ENCODE measurements around the gene STING1. TPM values are rescaled to one million over a fixed set of nuclear protein-coding genes. Genes with fewer than 3 reads are reported as not detected.
"Not testable (repeated sequence)": the region's sequence is repeated elsewhere in the genome, so short reads cannot be mapped to it uniquely, and the experiment has no call there.

STING1 gene
- total and polyA plus RNA-seq, 7 donors = 4.4 to 13.2 (median 7.1) TPM

- TF ChIP-seq CTCF (IDR thresholded peaks at IDR 0.05) = no peak
- DNase-seq = no peak
- H3K27me3 ChIP-seq (ENCODE audit: insufficient read depth in 3 of 3, low read length in 2 of 3) = no peaks in the 10 kb centered on the region
- ATAC-seq = peak in 2 of 4 donors; percentile 40 to 43
- H3K27ac ChIP-seq = no peak overlapping the region
- WGBS, 3 donors = 26 to 32% (median 27%) methylated on average over 6 of the region's 6 CpGs
- H3K36me3 ChIP-seq (ENCODE audit: insufficient read depth in 1 of 2, low read depth in 1 of 2) = no peaks in the 10 kb centered on the region
- intact Hi-C loops (cut with DNase I) = loop anchor here in 1 of 2 donors (5.0 kb wide), 1 partner anchor 35 kb away; no protein-coding TSS in a partner anchor
- peaks cover 8% of the 10 kb centered on the region for H3K4me1 ChIP-seq
- H3K9me3 ChIP-seq = no peaks in the 10 kb centered on the region
- no peak overlapping the region for H3K4me3 ChIP-seq
These were observed 10.2 kb upstream of the STING1 start for GRCh38 chr5:139492700-139493192.

GRCh38 chr5:139488260-139488659, 5.7 kb upstream of the STING1 start:
- Histone ChIP-seq H3K36me3 (ENCODE audit: insufficient read depth in 1 of 2, low read depth in 1 of 2) (no peaks in the 10 kb centered on the region), H3K27ac (no peak overlapping the region), H3K27me3 (ENCODE audit: insufficient read depth in 3 of 3, low read length in 2 of 3) (no peaks in the 10 kb centered on the region), H3K4me1 (peaks cover 8% of the 10 kb centered on the region), H3K4me3 (no peak overlapping the region), H3K9me3 (no peaks in the 10 kb centered on the region)
- DNase-seq (peak; percentile 40 to 65), ATAC-seq (no peak)
- WGBS, 3 donors = 65 to 80% (median 78%) methylated on average over 3 of the region's 3 CpGs
- intact Hi-C loops (cut with DNase I) = no loop called here
- no peak for TF ChIP-seq CTCF (IDR thresholded peaks at IDR 0.05)

GRCh38 chr5:139486201-139486600, 3.6 kb upstream of the STING1 start:
- 81 to 84% (median 83%) methylated on average over 7 of the region's 7 CpGs for whole genome bisulfite sequencing, 3 donors

GRCh38 chr5:139482890-139483208, 291 bp upstream of the STING1 start:
- ATAC-seq; H3K27me3 ChIP-seq (ENCODE audit: insufficient read depth in 3 of 3, low read length in 2 of 3); H3K9me3 ChIP-seq; H3K36me3 ChIP-seq (ENCODE audit: insufficient read depth in 1 of 2, low read depth in 1 of 2); intact Hi-C loops (cut with DNase I); H3K4me1 ChIP-seq: not testable (repeated sequence)
- Histone ChIP-seq H3K27ac (peak overlapping the region; percentile 73), H3K4me3 (peak overlapping the region; percentile 60)
- 65 to 70% (median 70%) methylated on average over 6 of the region's 6 CpGs for WGBS, 3 donors
- DNase-seq = peak in 1 of 2 donors; percentile 60

More at GRCh38 chr5:139486201-139486600, 3.6 kb upstream of the STING1 start:
- Histone ChIP-seq H3K27ac (no peak overlapping the region), H3K4me3 (no peak overlapping the region), H3K4me1 (no peaks in the 10 kb centered on the region), H3K27me3 (ENCODE audit: insufficient read depth in 3 of 3, low read length in 2 of 3) (no peaks in the 10 kb centered on the region), H3K36me3 (ENCODE audit: insufficient read depth in 1 of 2, low read depth in 1 of 2) (no peaks in the 10 kb centered on the region), H3K9me3 (no peaks in the 10 kb centered on the region)
- intact Hi-C loops (cut with DNase I) = no loop called here
- ATAC-seq = no peak
- TF ChIP-seq CTCF (IDR thresholded peaks at IDR 0.05) = no peak
- DNase-seq = no peak

- ATAC-seq (peak; percentile 18 to 53 (median 20)), DNase-seq (peak in 1 of 2 donors; percentile 63)
- WGBS, 3 donors = 55 to 71% (median 59%) methylated on average over 5 of the region's 5 CpGs
- no peak for TF ChIP-seq CTCF (IDR thresholded peaks at IDR 0.05)
- Histone ChIP-seq H3K27me3 (ENCODE audit: insufficient read depth in 3 of 3, low read length in 2 of 3) (no peaks in the 10 kb centered on the region), H3K4me1 (no peaks in the 10 kb centered on the region), H3K9me3 (no peaks in the 10 kb centered on the region), H3K27ac (peak overlapping the region; percentile 73), H3K36me3 (ENCODE audit: insufficient read depth in 1 of 2, low read depth in 1 of 2) (peaks cover 0 to 7% of the 10 kb centered on the region in 2 donors), H3K4me3 (peak overlapping the region; percentile 60)
- intact Hi-C loops (cut with DNase I) = no loop called here
These were observed 943 bp downstream of the STING1 start for GRCh38 chr5:139481580-139482049.
